ENCODE results near the gene HPCAL4. TPM values are rescaled to one million over a fixed set of nuclear protein-coding genes. Genes with fewer than 3 reads are reported as not detected.

HPCAL4 gene
- total RNA-seq, 1 donor from 2014 or later, result 3.1 TPM

DNA sequence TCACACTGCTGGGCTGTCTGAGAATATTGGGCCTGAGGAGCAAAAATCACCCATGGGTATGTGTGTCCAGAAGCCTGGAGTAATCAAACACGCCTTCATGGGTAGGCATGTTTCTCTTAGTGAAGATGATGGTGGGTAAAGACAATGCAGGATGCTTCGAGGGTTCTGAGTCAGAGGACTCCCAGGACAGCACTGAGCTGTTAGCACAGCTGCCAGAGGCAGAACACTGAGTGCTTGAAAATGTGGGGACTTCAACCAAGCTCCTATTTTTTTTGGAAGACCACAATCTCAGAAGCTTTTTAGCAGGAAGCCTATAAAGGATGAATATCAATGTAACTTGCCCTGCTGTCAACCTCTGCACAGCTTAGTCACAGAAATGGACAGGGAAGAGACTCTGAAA lies 11.4 kb downstream of the HPCAL4 start:
- intact Hi-C loops (cut with micrococcal nuclease), result no loop called here

DNA sequence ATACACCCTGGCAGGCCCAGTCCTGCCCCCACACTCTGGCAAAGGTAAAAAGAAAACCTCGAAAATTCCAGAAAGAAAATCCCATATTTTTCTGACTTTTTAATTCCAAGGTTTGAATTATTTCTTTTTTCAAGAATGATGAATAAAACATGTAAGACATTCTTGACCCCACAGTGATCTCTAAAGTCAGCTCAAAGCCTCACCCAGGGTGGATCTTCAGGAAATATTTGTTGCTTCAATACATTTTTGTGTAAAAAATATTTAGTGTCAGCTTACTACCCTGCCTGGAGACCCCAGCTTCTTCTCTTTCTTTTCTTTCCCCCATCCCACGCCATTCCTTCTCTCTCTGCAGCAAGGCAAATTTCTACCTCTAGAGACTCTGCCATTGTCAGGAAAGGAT lies 12.3 kb downstream of the HPCAL4 start:
- intact Hi-C loops (cut with micrococcal nuclease), result no loop called here

DNA sequence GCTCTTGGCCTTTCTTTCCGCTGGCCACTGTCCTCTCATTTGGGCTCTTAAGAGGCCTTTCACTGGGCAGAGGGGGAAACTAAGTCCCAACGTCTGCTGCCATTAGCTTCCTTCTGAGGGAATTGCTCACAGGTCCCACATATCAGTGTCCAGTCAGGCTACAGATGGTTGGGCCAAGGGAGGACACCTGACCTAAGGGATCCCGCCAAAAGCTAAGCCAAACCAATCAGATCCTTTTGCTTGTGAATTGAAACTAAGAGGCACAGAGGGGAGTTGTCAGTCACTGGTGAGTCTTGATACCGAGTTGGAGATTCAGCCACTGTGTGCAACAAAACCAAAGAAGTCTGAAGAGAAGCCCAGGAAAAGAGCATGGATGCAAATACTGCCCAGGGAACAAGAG lies 13.6 kb downstream of the HPCAL4 start:
- intact Hi-C loops (cut with micrococcal nuclease), result no loop called here

DNA sequence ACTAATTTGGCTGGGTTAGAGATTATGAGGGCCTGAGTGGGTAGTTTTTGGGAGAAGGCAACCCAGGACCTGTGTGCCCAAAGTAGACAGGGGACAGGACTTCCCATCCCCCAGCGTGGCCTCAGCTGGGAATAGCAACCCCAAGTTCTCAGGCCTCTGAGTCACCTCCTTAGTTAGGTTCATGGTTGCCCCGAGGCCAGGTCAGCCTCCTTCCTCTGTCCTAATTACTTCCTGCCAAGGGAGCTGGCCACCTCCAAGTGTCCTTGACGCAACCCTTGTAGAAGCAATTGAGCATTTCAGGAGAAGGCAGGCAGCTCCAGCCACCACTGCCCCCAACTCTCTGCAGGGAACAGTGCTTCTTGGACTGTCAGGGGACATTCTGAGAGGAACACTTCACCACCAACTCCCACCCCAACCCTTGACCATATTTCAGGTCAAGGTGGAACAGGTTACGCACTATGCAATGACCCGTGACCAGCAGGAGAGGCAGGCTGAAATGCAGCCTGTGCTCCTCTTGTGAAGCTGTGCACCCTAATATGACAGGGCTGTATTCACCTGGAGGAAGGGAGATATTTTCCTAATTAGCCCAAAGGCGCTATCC lies 14.2 kb downstream of the HPCAL4 start:
- intact Hi-C loops (cut with micrococcal nuclease), result no loop called here

DNA sequence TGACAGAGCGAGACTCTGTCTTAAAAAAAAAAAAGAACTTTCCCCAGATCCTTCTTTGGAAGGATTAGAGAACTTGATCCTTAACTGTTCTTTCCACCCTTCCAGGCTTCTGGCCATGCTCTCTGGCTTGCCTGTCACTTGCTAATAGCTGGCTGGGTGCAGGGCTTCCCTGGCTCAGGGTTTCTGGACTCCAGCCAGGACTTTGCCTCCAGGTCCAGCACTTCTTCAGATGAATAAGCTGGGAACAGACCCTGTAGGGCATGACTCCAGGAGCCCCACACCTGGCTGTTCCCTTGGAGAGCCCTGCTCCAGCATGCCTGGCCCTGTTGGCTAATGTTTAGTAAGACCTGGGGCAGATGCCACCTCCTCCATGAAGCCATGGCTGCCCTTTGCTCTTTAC lies 16.0 kb downstream of the HPCAL4 start:
- intact Hi-C loops (cut with micrococcal nuclease), result no loop called here

DNA sequence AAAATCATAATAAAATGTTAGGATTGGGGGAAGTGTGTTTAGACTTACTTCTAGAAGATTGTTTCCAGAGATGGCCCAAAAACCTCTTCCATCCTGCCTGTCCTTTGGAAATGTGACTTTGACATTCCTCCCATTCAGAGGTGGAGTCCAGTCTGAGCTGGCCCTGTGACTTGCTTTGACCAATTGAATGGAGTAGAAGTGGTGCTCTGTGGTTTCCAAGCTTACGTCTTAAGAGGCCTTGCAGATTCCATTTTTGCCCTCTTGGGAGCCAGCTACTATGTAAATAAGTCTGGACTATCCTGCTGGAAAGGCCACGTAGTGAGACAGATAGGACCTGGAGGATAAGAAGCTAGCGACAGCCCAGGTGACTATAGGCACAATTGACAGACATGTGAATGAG lies 18.0 kb downstream of the HPCAL4 start:
- intact Hi-C loops (cut with micrococcal nuclease), result loop anchor here (2.0 kb wide), 1 partner anchor 20 kb away; no protein-coding TSS in a partner anchor

DNA sequence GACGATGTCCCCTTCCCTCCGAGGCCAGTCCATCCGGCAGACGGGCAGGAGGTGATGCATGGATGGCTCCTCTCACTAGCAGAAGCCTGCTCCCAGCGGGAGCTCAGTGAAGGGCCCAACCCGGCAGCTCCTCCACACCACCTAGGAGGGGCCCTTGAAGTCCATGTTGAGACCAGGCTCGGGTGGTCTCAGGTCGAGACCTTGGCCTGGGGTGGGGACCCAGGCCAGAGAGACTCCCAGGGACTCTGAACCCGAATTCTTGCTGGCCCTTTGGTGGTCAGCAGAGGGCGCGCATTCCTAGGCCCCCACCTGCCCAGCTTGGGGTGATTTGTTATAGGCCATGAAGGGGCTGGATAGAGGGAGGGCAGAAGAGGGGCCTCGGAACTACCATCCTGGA lies 18.7 kb downstream of the HPCAL4 start:
- intact Hi-C loops (cut with micrococcal nuclease), result loop anchor here (1.0 to 2.0 kb wide), 4 partner anchors 19 to 66 kb away; partner anchors contain the start of gene HPCAL4

DNA sequence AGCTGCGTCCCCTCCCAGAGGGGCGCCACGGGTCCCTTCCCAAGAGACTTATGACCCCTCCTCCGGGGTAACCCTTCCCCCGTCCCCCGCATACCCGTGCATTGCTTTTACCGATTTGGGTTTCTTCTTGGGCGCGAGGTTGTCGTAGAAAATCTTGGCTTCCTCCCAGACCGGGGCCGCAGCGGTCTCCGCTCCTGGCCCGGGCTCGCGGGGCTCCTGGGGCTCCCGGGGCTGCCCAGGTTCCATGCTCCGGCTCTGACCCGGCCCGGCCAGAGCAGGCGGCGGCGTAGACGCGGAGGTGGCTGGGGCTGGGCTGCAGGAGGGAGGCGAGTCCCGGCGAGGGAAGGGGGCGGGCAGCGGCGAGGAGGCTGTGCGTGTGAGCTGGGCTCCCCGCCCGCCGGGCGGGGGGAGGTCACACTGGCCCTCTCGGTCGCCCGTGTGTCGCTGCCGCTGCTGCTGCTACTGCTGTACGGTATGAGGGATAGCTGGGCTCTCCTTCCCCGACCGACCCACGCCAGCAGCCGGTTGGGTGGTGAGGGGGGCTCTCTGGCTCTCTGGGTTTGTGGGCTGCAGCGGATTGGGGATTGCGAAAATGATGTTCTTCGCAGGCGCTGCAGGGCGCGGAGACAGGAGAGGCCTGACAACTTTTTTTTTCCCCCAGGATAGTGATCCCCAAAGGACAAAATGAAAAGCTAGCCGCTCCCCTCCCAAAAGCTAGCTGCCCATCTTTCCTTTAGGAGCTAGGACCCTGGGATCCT lies 19.3 kb downstream of the HPCAL4 start, which contains the start of gene NT5C1A:
Gene NT5C1A, minus strand, starts transcription at position 315 of the 758 bp plus-strand sequence. Its CDS starts 69 bp downstream, at position 246.
- intact Hi-C loops (cut with micrococcal nuclease), result loop anchor here (1.0 to 2.0 kb wide), 4 partner anchors 19 to 66 kb away; partner anchors contain the start of gene HPCAL4

DNA sequence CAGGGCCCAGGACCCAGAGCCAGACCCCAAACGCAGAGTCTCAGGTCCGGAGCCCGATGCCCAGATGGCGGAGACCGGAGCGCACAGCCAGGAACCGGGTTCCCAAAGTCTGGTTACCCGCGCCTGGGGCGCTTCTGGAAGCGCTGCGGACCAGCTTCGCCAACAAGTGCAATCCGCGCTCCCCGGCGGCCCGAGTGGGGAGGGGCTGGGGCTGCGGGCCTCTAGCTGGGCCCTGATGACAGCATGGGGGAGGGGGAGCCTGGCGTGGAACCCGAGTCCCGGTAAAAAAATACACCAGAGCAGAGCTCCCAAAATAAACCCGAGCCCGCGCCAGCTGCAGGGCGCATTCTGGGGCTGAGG lies 19.8 kb downstream of the HPCAL4 start:
- intact Hi-C loops (cut with micrococcal nuclease), result no loop called here

DNA sequence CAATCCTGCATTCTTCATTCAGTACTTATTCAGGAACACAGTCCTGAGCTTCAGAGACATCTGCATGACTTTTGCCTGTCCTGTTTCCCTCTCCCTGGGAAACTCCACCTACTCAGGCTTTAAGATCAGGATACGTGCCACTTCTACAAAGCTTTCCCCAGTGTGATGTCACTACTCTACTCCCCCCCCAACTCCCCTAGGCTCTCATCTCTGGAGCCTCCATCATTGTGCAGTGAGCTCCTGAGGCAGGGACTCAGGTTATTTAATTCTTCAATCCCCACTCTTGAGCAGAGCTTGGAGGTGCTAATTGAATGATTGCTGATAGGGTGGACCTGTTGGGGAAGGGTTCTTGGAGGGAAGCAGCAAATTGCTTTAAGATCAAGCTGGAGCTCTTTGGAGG lies 20.5 kb downstream of the HPCAL4 start:
- intact Hi-C loops (cut with micrococcal nuclease), result no loop called here

DNA sequence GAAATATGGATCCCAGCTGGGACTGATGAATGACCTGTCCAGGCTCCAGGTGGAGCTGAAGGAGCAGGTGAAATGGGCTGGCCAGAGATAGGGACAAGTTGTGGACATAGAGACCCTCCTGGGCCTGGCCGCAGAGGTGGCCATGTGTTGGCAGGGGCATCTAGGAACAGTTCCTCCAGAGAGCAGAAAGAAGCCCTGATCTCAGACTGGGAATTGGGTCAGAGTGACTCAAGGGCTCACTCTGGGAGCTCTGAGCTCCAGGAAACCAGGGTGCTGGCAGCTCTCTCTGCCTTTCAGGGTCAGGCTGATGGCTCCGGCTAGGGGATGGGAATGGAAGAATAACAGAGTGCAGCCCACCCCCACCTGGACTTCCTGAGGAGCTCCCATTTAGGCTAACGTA lies 22.3 kb downstream of the HPCAL4 start:
- intact Hi-C loops (cut with micrococcal nuclease), result no loop called here

DNA sequence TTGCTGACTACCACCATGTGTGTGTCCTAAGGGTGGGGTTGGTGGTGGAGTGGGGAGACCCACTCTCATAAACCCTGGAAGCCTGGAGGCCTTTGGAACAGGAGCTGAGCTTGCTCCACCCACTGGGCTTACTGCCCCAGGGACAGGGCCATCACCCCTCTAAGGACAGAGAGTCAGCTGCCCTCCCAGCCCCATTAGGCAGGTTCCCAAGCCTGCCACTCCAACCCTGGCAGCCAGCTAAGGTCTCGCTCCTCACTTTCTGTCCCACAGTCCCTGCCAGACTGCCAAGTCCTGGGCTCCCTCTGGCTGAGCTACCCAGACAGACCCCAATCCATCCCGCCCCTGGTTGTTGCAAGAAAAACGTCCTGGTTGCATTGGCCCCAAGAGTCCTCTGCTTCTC lies 23.1 kb downstream of the HPCAL4 start:
- intact Hi-C loops (cut with micrococcal nuclease), result no loop called here

DNA sequence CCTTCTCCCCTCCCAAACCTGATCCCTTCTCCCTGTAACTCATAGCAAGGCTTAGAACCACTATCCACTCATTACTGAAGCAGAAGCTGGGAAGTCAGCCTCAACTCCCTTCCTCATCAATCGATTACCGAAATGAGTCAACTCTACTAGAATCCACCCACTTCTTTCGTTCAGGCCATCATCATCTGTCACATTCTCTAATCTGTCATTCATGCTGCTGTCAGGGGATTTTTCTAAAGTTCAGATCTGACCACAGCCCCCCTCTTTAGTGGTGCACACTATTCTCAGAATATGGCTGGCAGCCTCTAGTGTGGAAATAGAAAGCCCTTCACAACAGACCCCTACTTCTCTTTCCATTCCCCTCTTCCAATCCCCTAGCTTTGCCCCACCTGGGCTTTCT lies 24.5 kb downstream of the HPCAL4 start:
- intact Hi-C loops (cut with micrococcal nuclease), result no loop called here

DNA sequence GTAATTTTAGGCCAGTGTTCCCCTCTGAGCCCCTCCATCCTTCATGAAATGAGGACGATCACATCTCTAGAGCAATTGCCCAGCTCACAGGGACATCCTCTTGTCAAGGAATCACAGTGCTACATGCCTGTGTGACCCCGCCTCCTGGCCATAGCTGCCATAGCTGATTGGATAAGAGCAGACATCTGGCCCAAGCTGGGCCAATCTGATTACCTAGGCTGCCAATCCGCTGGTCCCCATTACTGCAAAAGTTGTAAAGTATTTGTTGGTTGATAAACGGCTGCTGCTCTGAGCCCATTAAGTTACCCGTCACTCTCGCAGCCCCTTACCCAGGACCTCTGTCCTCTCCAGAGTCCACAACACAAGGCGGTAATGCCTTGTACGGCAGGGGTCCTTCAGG lies 27.7 kb downstream of the HPCAL4 start:
- intact Hi-C loops (cut with micrococcal nuclease), result no loop called here

DNA sequence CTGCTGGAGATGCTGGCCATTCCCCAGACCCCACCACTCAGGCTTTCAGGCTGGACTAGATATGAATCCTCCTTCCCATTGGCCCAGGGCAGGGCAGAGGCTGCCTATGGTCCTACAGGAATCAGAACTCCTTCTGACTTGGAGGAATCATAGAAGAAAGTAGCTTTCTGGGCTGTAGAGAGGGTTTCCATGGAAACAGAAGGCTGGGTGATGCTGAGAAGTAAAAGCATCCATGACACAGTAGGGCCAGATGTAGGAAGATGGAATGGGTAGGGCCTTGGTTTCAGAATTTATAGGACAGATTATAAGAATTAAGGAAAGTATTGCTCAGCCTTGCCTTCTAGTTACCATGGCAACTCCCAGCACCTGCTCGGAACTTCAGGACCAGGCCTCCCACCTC lies 28.4 kb downstream of the HPCAL4 start:
- intact Hi-C loops (cut with micrococcal nuclease), result no loop called here

DNA sequence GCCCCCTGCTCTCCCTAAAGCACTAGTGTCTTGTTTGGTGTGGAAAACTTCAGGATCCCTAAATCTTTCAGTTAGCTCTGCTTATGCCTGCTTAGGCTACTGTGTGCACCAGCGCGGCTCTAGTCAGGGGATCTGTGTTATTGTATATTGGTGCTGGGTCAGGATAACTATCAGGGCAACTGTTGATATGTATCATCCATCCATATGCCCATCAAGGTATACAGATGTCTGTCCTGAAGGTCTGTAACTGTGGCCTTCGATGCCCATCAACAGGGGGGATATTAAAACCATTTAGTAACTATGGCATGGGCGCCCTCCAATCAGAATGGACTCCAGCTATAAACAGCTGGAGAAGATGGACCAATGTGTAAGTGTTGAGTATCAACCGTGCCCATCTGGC lies 31.7 kb downstream of the HPCAL4 start:
- intact Hi-C loops (cut with micrococcal nuclease), result no loop called here

DNA sequence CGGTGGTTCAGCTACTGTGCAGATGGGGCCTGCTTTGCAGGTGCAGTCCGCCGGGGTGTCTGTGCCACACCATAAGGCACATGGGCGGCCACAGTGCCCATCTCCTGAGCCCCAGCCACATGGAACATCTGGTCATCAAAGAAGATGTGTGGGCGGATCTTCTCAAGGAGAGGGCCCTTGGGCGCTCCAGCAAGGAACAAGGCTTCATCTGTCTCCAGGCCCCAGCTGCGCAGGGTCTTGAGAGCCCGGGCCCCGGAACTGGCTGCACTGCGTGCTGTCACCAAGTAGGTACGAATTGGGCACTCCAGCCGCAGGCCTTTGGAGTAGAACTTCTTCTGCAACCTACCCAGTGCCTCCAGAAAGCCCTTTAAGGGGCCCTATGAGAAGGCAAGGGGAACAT lies 32.1 kb downstream of the HPCAL4 start:
- intact Hi-C loops (cut with micrococcal nuclease), result no loop called here

DNA sequence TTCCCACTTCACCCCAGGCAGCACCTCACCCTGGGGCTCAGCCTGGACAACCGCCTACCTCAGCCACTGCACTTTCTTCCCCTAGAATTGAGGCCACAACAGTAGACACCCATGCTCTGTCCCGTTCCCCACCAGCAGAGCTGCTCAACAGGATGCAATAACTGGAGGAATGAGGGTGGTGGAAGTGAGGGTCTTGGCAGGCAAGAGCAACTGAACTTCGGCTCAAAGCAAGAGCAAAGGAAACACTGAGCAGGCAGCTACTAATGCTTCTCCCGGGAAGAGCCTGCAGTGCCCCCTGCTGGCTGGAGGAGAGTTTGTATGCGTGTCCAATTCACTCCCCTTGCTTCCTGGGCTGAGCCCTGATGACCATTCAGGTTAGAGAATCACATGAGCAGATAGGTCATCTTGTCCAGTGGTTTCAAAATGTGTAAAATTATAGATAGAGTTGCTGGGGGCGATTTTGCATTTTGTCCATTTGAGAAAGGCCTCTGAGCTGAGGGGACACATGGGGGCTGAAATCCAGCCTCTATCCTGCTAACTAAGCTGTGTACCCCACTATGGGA lies 33.2 kb downstream of the HPCAL4 start:
- intact Hi-C loops (cut with micrococcal nuclease), result loop anchor here (1.0 kb wide), 2 partner anchors 52 to 62 kb away; no protein-coding TSS in a partner anchor

DNA sequence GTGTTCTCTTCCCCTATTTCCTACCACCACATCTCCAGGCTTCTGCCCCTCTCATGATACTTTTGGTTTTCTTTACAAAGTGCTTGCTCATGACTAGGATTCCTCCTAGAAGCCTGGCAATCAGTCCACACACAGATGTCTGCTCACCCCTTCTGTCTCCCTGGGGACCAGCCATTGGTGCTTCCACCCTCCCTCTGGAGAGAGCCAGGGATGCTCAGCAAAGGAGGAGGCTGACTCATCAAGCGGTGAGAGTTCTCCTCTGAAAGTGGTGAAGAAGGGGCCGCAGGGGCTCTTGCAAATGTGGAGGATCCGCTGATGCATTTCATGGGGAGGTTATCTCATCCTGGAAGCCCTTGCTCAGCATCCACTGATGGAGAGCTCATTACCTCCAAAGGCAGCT lies 33.8 kb downstream of the HPCAL4 start:
- intact Hi-C loops (cut with micrococcal nuclease), result no loop called here

DNA sequence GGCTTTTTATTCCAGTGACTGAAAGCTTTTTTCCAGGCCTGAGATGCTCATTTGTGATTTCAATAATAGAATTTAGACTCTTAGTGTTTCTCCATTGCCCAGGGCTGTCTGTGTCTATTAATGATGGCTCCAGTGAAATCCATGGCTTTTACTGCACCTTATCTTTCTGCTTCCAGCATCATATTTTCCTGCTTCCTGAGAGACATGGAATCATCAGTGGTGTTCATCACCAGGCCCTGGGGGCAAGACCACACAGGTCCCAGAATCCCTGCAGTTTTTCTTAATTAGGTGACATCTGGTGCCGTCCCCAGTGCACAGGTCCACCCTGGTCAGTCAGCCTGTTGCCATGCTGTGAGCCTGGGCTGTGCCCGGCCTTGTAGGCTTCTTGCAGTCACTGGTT lies 34.8 kb downstream of the HPCAL4 start:
- intact Hi-C loops (cut with micrococcal nuclease), result no loop called here

DNA sequence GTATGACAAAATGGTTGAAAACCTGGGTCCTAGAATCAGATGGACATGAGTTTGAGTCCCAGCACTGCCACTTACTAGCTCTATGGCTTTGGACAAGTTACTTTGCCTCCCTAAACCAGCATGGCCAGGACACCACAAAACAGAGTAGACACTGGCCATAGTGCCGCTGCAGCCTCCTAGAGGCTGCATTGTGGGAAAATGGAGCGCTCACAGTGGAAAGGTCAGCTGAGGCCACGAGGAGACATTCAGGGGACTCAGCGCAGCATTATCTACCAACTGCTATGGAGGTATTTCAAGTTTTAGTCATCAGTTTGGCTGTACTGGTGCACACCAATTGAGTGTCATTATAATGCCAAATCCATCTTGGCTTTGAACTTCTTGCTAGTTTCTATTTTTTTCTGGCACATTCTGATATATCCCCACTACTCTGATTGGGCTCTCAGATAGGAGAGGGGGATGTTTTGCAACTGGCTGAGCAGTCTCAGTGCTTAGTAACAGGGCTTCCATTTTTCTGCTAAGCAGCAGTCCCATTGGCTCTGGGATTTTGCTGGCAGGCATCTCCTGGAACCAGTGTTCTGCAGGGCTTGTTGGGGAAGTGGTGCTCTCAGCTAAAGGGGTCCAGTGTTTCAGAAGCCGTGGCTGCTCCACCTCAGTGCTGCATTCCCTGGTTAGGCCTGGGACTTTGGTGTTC lies 35.5 kb downstream of the HPCAL4 start:
- intact Hi-C loops (cut with micrococcal nuclease), result no loop called here

DNA sequence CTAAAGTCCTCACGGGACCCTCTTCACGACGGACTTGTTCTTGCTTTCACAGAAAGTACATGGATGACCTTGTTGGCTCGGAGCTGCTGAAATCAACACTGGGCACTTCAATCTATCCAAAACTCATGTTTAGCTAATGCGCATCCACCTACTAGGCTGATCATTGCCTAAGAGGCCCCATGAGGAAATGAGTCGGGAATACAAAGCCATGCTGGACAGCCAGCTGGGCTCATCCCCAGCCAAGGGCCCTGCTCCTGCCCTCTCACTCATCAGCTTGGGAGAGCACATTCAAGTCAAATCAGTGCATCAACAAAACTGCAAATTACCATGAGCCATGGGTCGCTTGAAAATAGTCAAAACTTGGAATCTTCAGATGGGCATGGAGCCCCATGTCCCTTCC lies 36.9 kb downstream of the HPCAL4 start:
- intact Hi-C loops (cut with micrococcal nuclease), result no loop called here

All from T-helper 1 cell treated with Interleukin-12 subunit alpha and Interleukin-12 subunit beta and Interleukin-4 antibody, amounts not matched to agents 30 ng/mL and 1 ng/mL, for 36 hours (primary cell).